ENCODE data around the gene AHR. TPM values are rescaled to one million over a fixed set of nuclear protein-coding genes. Genes with fewer than 3 reads are reported as not detected.

The AHR gene
- total RNA-seq: 72.4 and 85.6 TPM in 2 replicates

GRCh38 chr7:17298102-17298839 lies at the start of gene AHR:
TSS of gene AHR (plus strand) at chr7:17298652. CDS start at chr7:17299265, 613 bp downstream.

